H1 (cell line): ENCODE measurements around the gene SBNO1. TPM values are rescaled to one million over a fixed set of nuclear protein-coding genes. Genes with fewer than 3 reads are reported as not detected.
A peak's percentile ranks its signal among the peaks of the same experiment; 100 is the strongest.

Experiments used
- CTCF ChIA-PET: fragments of 300-600 bp; sonication (Branson Sonifier 250); formaldehyde crosslinking; loops from one replicate; lab custom pipeline; 2021; ENCODE audit not compliant: partially characterized antibody; lab: Charles Lee
- POLR2A ChIA-PET: fragments of 300-600 bp; sonication (Branson Sonifier 250); formaldehyde crosslinking; loops from one replicate; lab custom pipeline; 2021; ENCODE audit warnings: inconsistent platforms; ENCODE audit not compliant: partially characterized antibody; lab: Charles Lee
- DNase-seq, 2 experiments: peaks; one replicate each; pipeline versions ENCODE4 v3.0.0 to v3.0.0-alpha.2; 2010 to 2022; ENCODE audit warnings: low spot score in 2 of 2, low read depth in 1 of 2, mixed read lengths in 1 of 2
- FAIRE-seq: peaks from 2 replicates; lab custom pipeline; 2011; peaks lifted over from hg19 to GRCh38; lab: Jason Lieb, UNC
- H2AFZ ChIP-seq: 2 replicates; pipeline ENCODE4 v1.8.1; 2012; ENCODE audit warnings: low read length, inconsistent platforms
- H2AK5ac ChIP-seq: 2 replicates; pipeline ENCODE4 v1.6.1; 2013; ENCODE audit warnings: low read depth, low read length
- H2BK120ac ChIP-seq: replicated peaks from 2 replicates; pipeline ENCODE3; 2013; ENCODE audit warnings: low read depth, low read length, inconsistent platforms
- H2BK12ac ChIP-seq: 2 replicates; pipeline ENCODE4 v1.6.1; 2013; ENCODE audit warnings: low read depth, low read length
- H2BK15ac ChIP-seq: 2 replicates; pipeline ENCODE4 v1.6.1; 2013; ENCODE audit warnings: low read length
- H2BK20ac ChIP-seq: 2 replicates; pipeline ENCODE4 v1.6.1; 2013; ENCODE audit warnings: low read length
- H2BK5ac ChIP-seq: 2 replicates; pipeline ENCODE4 v1.6.1; 2013; ENCODE audit warnings: low read depth, low read length
- H3K14ac ChIP-seq: 2 replicates; pipeline ENCODE4 v1.6.1; 2013; ENCODE audit warnings: inconsistent platforms; ENCODE audit not compliant: insufficient read length
- H3K18ac ChIP-seq: 2 replicates; pipeline ENCODE4 v1.6.1; 2013; ENCODE audit warnings: low read length; ENCODE audit errors: extremely low read depth
- H3K23ac ChIP-seq: 2 replicates; pipeline ENCODE4 v1.6.1; 2013; ENCODE audit warnings: inconsistent platforms; ENCODE audit not compliant: insufficient read length
- H3K23me2 ChIP-seq: 2 replicates; pipeline ENCODE4 v1.6.1; 2013; ENCODE audit warnings: low read depth, low read length
- H3K27ac ChIP-seq: 2 replicates; pipeline ENCODE4 v1.6.1; 2011; ENCODE audit warnings: low read depth, low read length, inconsistent platforms
- H3K27me3 ChIP-seq, 4 experiments: replicated peaks in 1 of 4; 1 replicate in 1 of 4; 2 replicates in 3 of 4; pipeline versions ENCODE4 v1.6.1 to v1.8.1; 2011 to 2013; ENCODE audit warnings: low read length in 3 of 4, mild to moderate bottlenecking in 3 of 4, inconsistent platforms in 2 of 4, mixed read lengths in 2 of 4, moderate library complexity in 1 of 4; ENCODE audit not compliant: control insufficient read depth in 3 of 4, insufficient read depth in 3 of 4; ENCODE audit errors: extremely low read depth in 1 of 4
- H3K36me3 ChIP-seq, 4 experiments: 2 replicates each; pipeline versions ENCODE4 v1.6.1 to v1.8.1; 2011 to 2013; ENCODE audit warnings: mild to moderate bottlenecking in 4 of 4, low read length in 3 of 4, moderate library complexity in 2 of 4, control low read depth in 1 of 4, inconsistent platforms in 1 of 4; ENCODE audit not compliant: insufficient read depth in 4 of 4, control insufficient read depth in 2 of 4
- H3K4ac ChIP-seq: replicated peaks from 2 replicates; pipeline ENCODE3; 2013; ENCODE audit warnings: low read length, low read depth, mixed read lengths, inconsistent platforms; ENCODE audit not compliant: insufficient read length
- H3K4me1 ChIP-seq, 4 experiments: replicated peaks in 1 of 4; 1 replicate in 1 of 4; 2 replicates in 3 of 4; pipeline versions ENCODE4 v1.6.1 to v1.8.1; 2011 to 2013; ENCODE audit warnings: low read length in 3 of 4, inconsistent platforms in 2 of 4, mixed read lengths in 1 of 4; ENCODE audit not compliant: insufficient read depth in 4 of 4, control insufficient read depth in 3 of 4
- H3K4me2 ChIP-seq, 2 experiments: 2 replicates each; pipeline versions ENCODE4 v1.6.1 to v1.8.1; 2011 to 2013; ENCODE audit warnings: low read depth in 2 of 2, low read length in 2 of 2, control low read depth in 1 of 2, inconsistent platforms in 1 of 2, mild to moderate bottlenecking in 1 of 2; ENCODE audit not compliant: insufficient read depth in 1 of 2
- H3K4me3 ChIP-seq, 4 experiments: fragments of 200-600, 300-600 bp in 1 of 4; sonication (generic), shearing (Covaris generic), sonication (Bioruptor Twin) in 1 of 4; 2 replicates each; pipeline versions ENCODE4 v1.5.1 to v1.8.1; 2011 to 2016; ENCODE audit warnings: low read length in 4 of 4, low read depth in 3 of 4, control low read depth in 2 of 4, inconsistent platforms in 2 of 4, mild to moderate bottlenecking in 2 of 4, mixed read lengths in 1 of 4, moderate library complexity in 1 of 4; ENCODE audit not compliant: insufficient read depth in 2 of 4; ENCODE audit errors: extremely low read depth in 1 of 4
- H3K56ac ChIP-seq: replicated peaks from 2 replicates; pipeline ENCODE3; 2013; ENCODE audit warnings: low read depth, mild to moderate bottlenecking, mixed read lengths, low read length, inconsistent platforms; ENCODE audit not compliant: insufficient read length
- H3K79me1 ChIP-seq: 2 replicates; pipeline ENCODE4 v1.6.1; 2013; ENCODE audit warnings: low read depth, low read length, control low read depth
- H3K79me2 ChIP-seq, 2 experiments: 2 replicates each; pipeline versions ENCODE4 v1.6.1 to v1.8.1; 2012 to 2013; ENCODE audit warnings: low read length in 2 of 2, mild to moderate bottlenecking in 2 of 2, inconsistent platforms in 1 of 2; ENCODE audit not compliant: insufficient read depth in 2 of 2, control insufficient read depth in 1 of 2
- H3K9ac ChIP-seq, 4 experiments: replicated peaks in 1 of 4; 1 replicate in 1 of 4; 2 replicates in 3 of 4; pipeline versions ENCODE4 v1.6.1 to v1.8.1; 2011 to 2013; ENCODE audit warnings: low read depth in 3 of 4, low read length in 3 of 4, control low read depth in 2 of 4, mild to moderate bottlenecking in 2 of 4, moderate library complexity in 2 of 4, inconsistent platforms in 1 of 4; ENCODE audit errors: extremely low read depth in 1 of 4
- H3K9me3 ChIP-seq, 2 experiments: 2 replicates each; pipeline versions ENCODE4 v1.6.1 to v1.8.1; 2012 to 2013; ENCODE audit warnings: mild to moderate bottlenecking in 2 of 2, moderate library complexity in 2 of 2, control low read depth in 1 of 2, inconsistent platforms in 1 of 2, low read depth in 1 of 2, low read length in 1 of 2, mixed read lengths in 1 of 2; ENCODE audit not compliant: insufficient read depth in 2 of 2
- H4K20me1 ChIP-seq, 2 experiments: replicated peaks in 1 of 2; 2 replicates each; pipeline versions ENCODE3 to v1.8.1; 2011 to 2013; ENCODE audit warnings: inconsistent platforms in 2 of 2, low read length in 2 of 2, mild to moderate bottlenecking in 1 of 2; ENCODE audit not compliant: insufficient read depth in 2 of 2, control insufficient read depth in 1 of 2
- H4K5ac ChIP-seq: 2 replicates; pipeline ENCODE4 v1.6.1; 2013; ENCODE audit warnings: low read length, low read depth, mixed read lengths, inconsistent platforms; ENCODE audit not compliant: insufficient read length
- H4K8ac ChIP-seq: 2 replicates; pipeline ENCODE4 v1.8.0; 2013; ENCODE audit warnings: mild to moderate bottlenecking, moderate library complexity, low read length, inconsistent platforms; ENCODE audit not compliant: insufficient read depth; ENCODE audit errors: extremely low read depth
- H4K91ac ChIP-seq: replicated peaks from 2 replicates; pipeline ENCODE3; 2013; ENCODE audit warnings: low read length, mixed read lengths, inconsistent platforms; ENCODE audit not compliant: insufficient read length
- ASH2L ChIP-seq: fragments of 200-600, 300-600 bp; sonication (generic); IDR thresholded peaks from one replicate; pipeline ENCODE4 v1.7.1; 2017; ENCODE audit warnings: low read length
- BCL11A ChIP-seq, 2 experiments: IDR thresholded peaks; one replicate each; pipeline ENCODE4 v1.6.1; 2011; ENCODE audit warnings: low read depth in 2 of 2, low read length in 2 of 2, mild to moderate bottlenecking in 2 of 2
- FOSL1 ChIP-seq: IDR thresholded peaks from 2 replicates; pipeline ENCODE4 v1.6.1; 2011; ENCODE audit warnings: mild to moderate bottlenecking, low read depth, low read length, moderate library complexity; ENCODE audit not compliant: insufficient read depth
- JUN ChIP-seq: IDR thresholded peaks from 2 replicates; pipeline ENCODE4 v1.6.1; 2011; ENCODE audit warnings: low read depth, mild to moderate bottlenecking, improper control_type of control experiment, low read length
- MAFK ChIP-seq: IDR thresholded peaks from 2 replicates; pipeline ENCODE4 v1.6.1; 2012; ENCODE audit warnings: low read depth, mild to moderate bottlenecking, improper control_type of control experiment, low read length
- NANOG ChIP-seq: IDR thresholded peaks from 2 replicates; pipeline ENCODE4 v1.6.1; 2011; ENCODE audit warnings: low read length, low read depth, mild to moderate bottlenecking, inconsistent platforms; ENCODE audit not compliant: insufficient read depth, poor library complexity, severe bottlenecking
- SAP30 ChIP-seq: fragments of 300-600 bp; sonication (generic); IDR thresholded peaks from 2 replicates; pipeline ENCODE4 v1.7.1; 2012; ENCODE audit warnings: low read length, moderate library complexity, mild to moderate bottlenecking, inconsistent platforms; ENCODE audit not compliant: insufficient read depth, insufficient replicate concordance
- TCF12 ChIP-seq: IDR thresholded peaks from 2 replicates; pipeline ENCODE4 v1.6.1; 2011; ENCODE audit warnings: low read depth, mild to moderate bottlenecking, low read length
- WGBS, 2 experiments: shearing (Covaris generic) in 1 of 2; methylation state at CpG; one replicate each; pipeline versions ENCODE4 v1.1.6 to v1.1.7; 2013 to 2015; ENCODE audit warnings: low lambda C conversion rate in 2 of 2, mixed read lengths in 2 of 2, inconsistent platforms in 1 of 2, low coverage in 1 of 2, missing lambda C conversion rate in 1 of 2; ENCODE audit not compliant: insufficient replicate concordance in 2 of 2, insufficient coverage in 1 of 2, insufficient read length in 1 of 2; ENCODE audit errors: extremely low coverage in 1 of 2, missing lambda C conversion rate in 1 of 2; 5-methylcytosine and 5-hydroxymethylcytosine counted together
- polyA plus RNA-seq, 7 experiments: library from polyadenylated mRNA; depleted of rRNA in 3 of 7; stranded (reverse) in 5 of 7; unstranded in 2 of 7; fragments of >200 nt in 5 of 7; fragments of 200-250 nt in 2 of 7; gene quantifications; 1 replicate in 5 of 7; 2 replicates in 1 of 7; 4 replicates in 1 of 7; pipeline versions ENCODE4 v1.2.1 to v1.2.3, GENCODE V29; 2011 to 2013; ENCODE audit warnings: missing spikeins in 2 of 7, mixed read lengths in 2 of 7
- total RNA-seq: library from RNA; stranded (reverse); fragmentation: NEBNext Ultra II Directional; extraction: Animal tissue kit (Norgen Biotek cat#: 25700); gene quantifications from 2 replicates; pipeline ENCODE4 v1.2.1, GENCODE V29; 2021
- TF ChIP-seq, protein P1 (sequence below), 3 experiments: IDR thresholded peaks; 1 replicate in 2 of 3; 2 replicates in 1 of 3; pipeline versions ENCODE4 v1.5.1 to v1.6.1; 2011; ENCODE audit warnings: low read length in 3 of 3, mild to moderate bottlenecking in 3 of 3, inconsistent platforms in 2 of 3, low read depth in 1 of 3, moderate library complexity in 1 of 3; ENCODE audit not compliant: insufficient read depth in 1 of 3; ENCODE audit errors: control extremely low read depth in 1 of 3

SBNO1 gene
- total and polyA plus RNA-seq, 2 of the 8 experiments (the other 6 are each of a cell fraction or from before 2014, with no cell fraction given), result 6.7 to 57.7 TPM

DNA sequence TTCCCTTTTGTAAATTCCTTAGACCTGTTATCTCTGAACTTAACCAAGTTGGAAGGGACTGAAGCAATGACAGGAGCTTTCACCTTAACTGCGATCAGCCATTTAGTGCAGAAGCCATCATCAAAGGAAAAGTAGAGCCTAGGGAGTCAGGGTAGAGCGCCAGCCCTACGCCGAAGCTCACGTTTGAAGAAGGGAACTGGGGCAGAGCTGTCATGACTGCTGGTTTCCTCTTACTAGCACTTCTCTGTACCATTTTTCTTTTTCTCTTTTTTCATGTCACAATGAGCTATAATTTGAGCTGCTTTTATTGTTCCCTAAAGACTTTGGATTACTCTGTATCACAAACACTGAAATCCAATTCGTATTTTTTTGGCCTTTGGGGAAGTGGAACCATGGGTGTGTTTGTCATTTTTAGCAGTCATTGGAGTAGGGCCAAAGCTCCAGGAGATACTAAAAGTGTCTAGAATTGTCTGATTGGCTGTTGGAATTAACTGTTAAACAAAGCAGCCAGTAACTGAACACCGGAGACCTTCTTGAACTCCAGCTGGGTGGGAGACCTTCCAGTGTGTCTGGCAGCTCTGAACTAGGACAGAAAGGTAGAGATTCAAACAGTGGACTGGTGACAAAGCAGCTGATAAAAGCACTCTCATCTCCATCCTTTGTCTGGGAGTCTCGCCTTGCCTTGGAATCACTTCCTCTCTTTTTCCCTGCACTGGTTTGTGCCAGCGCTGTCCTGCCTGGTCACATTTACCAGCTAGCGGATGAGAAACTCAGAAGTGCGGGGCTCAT lies 122.3 kb downstream of the SBNO1 start:
- Histone ChIP-seq H3K4ac (no peak overlapping the region), H3K18ac (no peak overlapping the region), H3K4me3 (no peak overlapping the region), H4K91ac (no peak overlapping the region), H3K23me2 (no peaks in the 10 kb centered on the region), H3K56ac (no peak overlapping the region), H4K8ac (no peak overlapping the region), H3K4me1 (no peaks in the 10 kb centered on the region), H3K79me2 (peaks cover 0 to 4% of the 10 kb centered on the region in 2 experiments; a peak in 1 of 4 replicates), H3K9ac (peak overlapping the region in 1 of 4 experiments; percentile 11; a peak in 1 of 7 replicates), H4K5ac (no peak overlapping the region), H2BK120ac (no peak overlapping the region), H3K36me3 (peaks cover 0 to 6% (median 2%) of the 10 kb centered on the region in 4 experiments; a peak in 3 of 8 replicates), H2BK12ac (no peak overlapping the region), H3K27me3 (no peaks in the 10 kb centered on the region), H2BK15ac (no peak overlapping the region), H3K23ac (no peak overlapping the region), H3K79me1 (peaks cover 5% of the 10 kb centered on the region; the same call in 1 of the 2 replicates), H2BK5ac (no peak overlapping the region), H2AK5ac (no peak overlapping the region), H3K14ac (no peak overlapping the region), H2AFZ (no peak overlapping the region), H2BK20ac (no peak overlapping the region), H3K27ac (no peak overlapping the region), H3K9me3 (0 out of 4 replicates have a peak, but pooled peaks cover 0 to under 1% of the 10 kb centered on the region in 2 experiments), H3K4me2 (no peak overlapping the region), H4K20me1 (peaks cover 3 to 4% of the 10 kb centered on the region in 2 experiments)
- no peak for DNase-seq
- POLR2A ChIA-PET, result interaction anchor here (0.6 to 2.7 kb wide), 5 partner anchors 8 to 140 kb away, joined by 3 to 20 read pairs (median 3); partner anchors contain the start of genes MPHOSPH9 and MTRFR
- no peak for FAIRE-seq
- WGBS, 2 experiments, result 87% methylated on average over 11 of the region's 11 CpGs; no CpG with 5 or more reads in 1 of the 2 experiments
- CTCF ChIA-PET, result interaction anchor here (0.6 to 2.1 kb wide), 5 partner anchors 9 to 382 kb away, joined by 3 to 7 read pairs (median 4); partner anchors contain the start of genes MPHOSPH9 and MTRFR
- no peak for TF ChIP-seq TCF12
- TF ChIP-seq MAFK, result no peak
- TF ChIP-seq FOSL1, result no peak
- no peak for TF ChIP-seq SAP30
- TF ChIP-seq JUN, result no peak
- no peak for TF ChIP-seq NANOG
- TF ChIP-seq ASH2L, result no peak
- TF ChIP-seq, protein P1, sequence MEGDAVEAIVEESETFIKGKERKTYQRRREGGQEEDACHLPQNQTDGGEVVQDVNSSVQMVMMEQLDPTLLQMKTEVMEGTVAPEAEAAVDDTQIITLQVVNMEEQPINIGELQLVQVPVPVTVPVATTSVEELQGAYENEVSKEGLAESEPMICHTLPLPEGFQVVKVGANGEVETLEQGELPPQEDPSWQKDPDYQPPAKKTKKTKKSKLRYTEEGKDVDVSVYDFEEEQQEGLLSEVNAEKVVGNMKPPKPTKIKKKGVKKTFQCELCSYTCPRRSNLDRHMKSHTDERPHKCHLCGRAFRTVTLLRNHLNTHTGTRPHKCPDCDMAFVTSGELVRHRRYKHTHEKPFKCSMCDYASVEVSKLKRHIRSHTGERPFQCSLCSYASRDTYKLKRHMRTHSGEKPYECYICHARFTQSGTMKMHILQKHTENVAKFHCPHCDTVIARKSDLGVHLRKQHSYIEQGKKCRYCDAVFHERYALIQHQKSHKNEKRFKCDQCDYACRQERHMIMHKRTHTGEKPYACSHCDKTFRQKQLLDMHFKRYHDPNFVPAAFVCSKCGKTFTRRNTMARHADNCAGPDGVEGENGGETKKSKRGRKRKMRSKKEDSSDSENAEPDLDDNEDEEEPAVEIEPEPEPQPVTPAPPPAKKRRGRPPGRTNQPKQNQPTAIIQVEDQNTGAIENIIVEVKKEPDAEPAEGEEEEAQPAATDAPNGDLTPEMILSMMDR (IDR thresholded peaks at IDR 0.05; ENCODE audit: control extremely low read depth in 1 of 3, insufficient read depth in 1 of 3, low read depth in 1 of 3, low read length in 3 of 3), result no peak
- no peak for TF ChIP-seq BCL11A (IDR thresholded peaks at IDR 0.05; ENCODE audit: low read depth in 2 of 2, low read length in 2 of 2)
